Endothelial cell of umbilical vein (primary cell): ENCODE measurements around the gene TRMT11. TPM values are rescaled to one million over a fixed set of nuclear protein-coding genes. Genes with fewer than 3 reads are reported as not detected.

Experiments
- BruUV-seq: library from RNA; stranded (reverse); fragments of 400-500 nt; replicated peaks from 2 replicates; lab custom pipeline; 2021; lab: Mats Ljungman, UMichigan
- CTCF ChIA-PET: fragments of 300-600, 350-600 bp; sonication (Branson Sonifier 250); formaldehyde crosslinking; loops from one replicate; lab custom pipeline; 2021; ENCODE audit warnings: antibody characterized with exemption, inconsistent platforms; lab: Charles Lee
- POLR2A ChIA-PET: fragments of 300-600, 350-600 bp; sonication (Branson Sonifier 250); formaldehyde crosslinking; loops from one replicate; lab custom pipeline; 2021; ENCODE audit warnings: antibody characterized with exemption, inconsistent platforms; lab: Charles Lee
- DNase-seq: peaks from one replicate; pipeline ENCODE4 v3.0.0-alpha.2; 2011; ENCODE audit warnings: low read depth, low spot score
- FAIRE-seq: peaks from 2 replicates; lab custom pipeline; 2011; peaks lifted over from hg19 to GRCh38; lab: Jason Lieb, UNC
- H2AFZ ChIP-seq: 2 replicates; pipeline ENCODE4 v1.6.0; 2012; ENCODE audit warnings: low read depth, low read length, control low read depth, inconsistent platforms
- H3K27ac ChIP-seq: 2 replicates; pipeline ENCODE4 v1.5.1; 2011; ENCODE audit warnings: low read depth, mild to moderate bottlenecking, control low read depth, low read length, moderate library complexity; ENCODE audit not compliant: insufficient read depth
- H3K27me3 ChIP-seq, 2 experiments: 2 replicates each; pipeline versions ENCODE4 v1.6.0 to v1.6.1; 2011; ENCODE audit warnings: low read length in 2 of 2, mixed read lengths in 1 of 2; ENCODE audit not compliant: control insufficient read depth in 2 of 2, insufficient read depth in 2 of 2
- H3K36me3 ChIP-seq, 2 experiments: 2 replicates in 1 of 2; 3 replicates in 1 of 2; pipeline ENCODE4 v1.5.1; 2011; ENCODE audit warnings: low read length in 2 of 2, mild to moderate bottlenecking in 1 of 2, moderate library complexity in 1 of 2; ENCODE audit not compliant: control insufficient read depth in 2 of 2, insufficient read depth in 2 of 2; ENCODE audit errors: extremely low read depth in 1 of 2
- H3K4me1 ChIP-seq: 3 replicates; pipeline ENCODE4 v1.5.1; 2011; ENCODE audit warnings: mild to moderate bottlenecking, low read length; ENCODE audit not compliant: control insufficient read depth, insufficient read depth; ENCODE audit errors: extremely low read depth
- H3K4me2 ChIP-seq: 2 replicates; pipeline ENCODE4 v1.6.1; 2011; ENCODE audit warnings: low read length, control low read depth, mixed read lengths; ENCODE audit not compliant: insufficient read depth
- H3K4me3 ChIP-seq, 3 experiments: fragments of 200-600 bp in 1 of 3; sonication (generic), shearing (Covaris generic) in 1 of 3; replicated peaks in 1 of 3; 2 replicates each; pipeline ENCODE4 v1.5.1; 2011 to 2016; ENCODE audit warnings: control low read depth in 3 of 3, low read length in 3 of 3, mild to moderate bottlenecking in 2 of 3, inconsistent platforms in 1 of 3, low read depth in 1 of 3, moderate library complexity in 1 of 3; ENCODE audit not compliant: insufficient read depth in 1 of 3
- H3K79me2 ChIP-seq: 2 replicates; pipeline ENCODE4 v1.6.0; 2012; ENCODE audit warnings: low read length, inconsistent platforms; ENCODE audit not compliant: control insufficient read depth, insufficient read depth
- H3K9ac ChIP-seq: replicated peaks from 2 replicates; pipeline ENCODE3; 2011; ENCODE audit warnings: low read length, control low read depth; ENCODE audit not compliant: insufficient read depth; ENCODE audit errors: extremely low read depth
- H3K9me1 ChIP-seq: replicated peaks from 3 replicates; pipeline ENCODE4 v1.6.0; 2011; ENCODE audit warnings: mild to moderate bottlenecking, low read length; ENCODE audit not compliant: control insufficient read depth, insufficient read depth; ENCODE audit errors: extremely low read depth
- H3K9me3 ChIP-seq: replicated peaks from 2 replicates; pipeline ENCODE4 v1.5.1; 2012; ENCODE audit warnings: low read length, inconsistent platforms; ENCODE audit not compliant: control insufficient read depth, insufficient read depth
- H4K20me1 ChIP-seq: replicated peaks from 2 replicates; pipeline ENCODE3; 2011; ENCODE audit warnings: mild to moderate bottlenecking, low read length; ENCODE audit not compliant: control insufficient read depth, insufficient read depth; ENCODE audit errors: extremely low read depth
- EZH2 ChIP-seq: IDR thresholded peaks from 2 replicates; pipeline ENCODE4 v1.6.1; 2012; ENCODE audit warnings: borderline replicate concordance, low read depth, mild to moderate bottlenecking, moderate library complexity, low read length, inconsistent platforms; ENCODE audit not compliant: severe bottlenecking
- FOS ChIP-seq: IDR thresholded peaks from 2 replicates; pipeline ENCODE4 v1.6.1; 2011; ENCODE audit warnings: mild to moderate bottlenecking, low read length, moderate library complexity, borderline replicate concordance; ENCODE audit not compliant: insufficient read depth
- GATA2 ChIP-seq: IDR thresholded peaks from 2 replicates; pipeline ENCODE4 v1.7.0; 2011; ENCODE audit warnings: low read depth, mild to moderate bottlenecking, moderate library complexity, mixed read lengths, low read length; ENCODE audit not compliant: insufficient read length, insufficient read depth
- JUN ChIP-seq: IDR thresholded peaks from 2 replicates; pipeline ENCODE4 v1.6.1; 2011; ENCODE audit warnings: borderline replicate concordance, low read depth; ENCODE audit not compliant: insufficient read length, insufficient read depth
- MYC ChIP-seq: IDR thresholded peaks from one replicate; pipeline ENCODE4 v1.6.1; 2011; ENCODE audit warnings: mild to moderate bottlenecking, low read depth, low read length
- POLR2A ChIP-seq: IDR thresholded peaks from 2 replicates; pipeline ENCODE4 v1.6.1; 2012; ENCODE audit warnings: low read depth, mild to moderate bottlenecking, control low read depth, low read length
- POLR2AphosphoS5 ChIP-seq: IDR thresholded peaks from 2 replicates; pipeline ENCODE4 v1.6.1; 2012; ENCODE audit warnings: low read depth, mild to moderate bottlenecking, control low read depth, low read length, moderate library complexity; ENCODE audit not compliant: insufficient read depth
- dilution Hi-C: fragments of 300-500 bp; cut with MboI; formaldehyde crosslinking; loops from one replicate; pipeline ENCODE4 v1.15.0; 2019; ENCODE audit warnings: low sequenced_read_pairs; ENCODE audit not compliant: extremely low pct_ligation_motif_present
- intact Hi-C: fragments of 100-400 bp; cut with micrococcal nuclease; formaldehyde crosslinking; loops from one replicate; pipeline ENCODE4 v1.10.0; 2022
- polyA plus RNA-seq, 4 experiments: library from polyadenylated mRNA; depleted of rRNA in 3 of 4; stranded (reverse) in 3 of 4; unstranded in 1 of 4; fragments of >200 nt; gene quantifications; 2 replicates each; pipeline versions ENCODE4 v1.2.1 to v1.2.3, GENCODE V29; 2011 to 2012; ENCODE audit warnings: missing spikeins in 1 of 4
- total RNA-seq: library from RNA; stranded (reverse); gene quantifications from 2 replicates; pipeline ENCODE4 v1.2.3, GENCODE V29; 2021
- TF ChIP-seq, protein P1 (sequence below): IDR thresholded peaks from 2 replicates; pipeline ENCODE4 v1.6.1; 2011; ENCODE audit not compliant: insufficient read depth, insufficient read length
- TF ChIP-seq, protein P2 (sequence below), 2 donors: IDR thresholded peaks; 1 replicate in 1 of 2; 2 replicates in 1 of 2; pipeline ENCODE4 v1.5.1; 2011; ENCODE audit warnings: low read length in 2 of 2, mild to moderate bottlenecking in 2 of 2, moderate library complexity in 2 of 2, control low read depth in 1 of 2, inconsistent platforms in 1 of 2, low read depth in 1 of 2; ENCODE audit not compliant: insufficient read depth in 1 of 2; ENCODE audit errors: extremely low read depth in 1 of 2

Gene TRMT11
- total and polyA plus RNA-seq, 2 donors (not counting 3 experiments of a cell fraction or from before 2014, with no cell fraction given), result 5.1 to 10.7 TPM

GRCh38 chr6:126083875-126084274 lies 97.5 kb downstream of the TRMT11 start:
- H2AFZ ChIP-seq, result no peak overlapping the region
- H4K20me1 ChIP-seq, result no peaks in the 10 kb centered on the region
- BruUV-seq, result no TSS peak
- no peak overlapping the region for H3K4me2 ChIP-seq
- no peaks in the 10 kb centered on the region for H3K9me3 ChIP-seq
- H3K27me3 ChIP-seq, result no peaks in the 10 kb centered on the region
- H3K27ac ChIP-seq, result no peak overlapping the region
- H3K4me3 ChIP-seq, result no peak overlapping the region
- no peak for TF ChIP-seq FOS
- TF ChIP-seq, protein P1, sequence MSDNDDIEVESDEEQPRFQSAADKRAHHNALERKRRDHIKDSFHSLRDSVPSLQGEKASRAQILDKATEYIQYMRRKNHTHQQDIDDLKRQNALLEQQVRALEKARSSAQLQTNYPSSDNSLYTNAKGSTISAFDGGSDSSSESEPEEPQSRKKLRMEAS, result no peak
- TF ChIP-seq POLR2AphosphoS5, result no peak
- TF ChIP-seq GATA2, result no peak
- no peak for TF ChIP-seq POLR2A
- no peak for TF ChIP-seq EZH2
- TF ChIP-seq JUN, result no peak
- TF ChIP-seq MYC, result no peak
- TF ChIP-seq, protein P2, sequence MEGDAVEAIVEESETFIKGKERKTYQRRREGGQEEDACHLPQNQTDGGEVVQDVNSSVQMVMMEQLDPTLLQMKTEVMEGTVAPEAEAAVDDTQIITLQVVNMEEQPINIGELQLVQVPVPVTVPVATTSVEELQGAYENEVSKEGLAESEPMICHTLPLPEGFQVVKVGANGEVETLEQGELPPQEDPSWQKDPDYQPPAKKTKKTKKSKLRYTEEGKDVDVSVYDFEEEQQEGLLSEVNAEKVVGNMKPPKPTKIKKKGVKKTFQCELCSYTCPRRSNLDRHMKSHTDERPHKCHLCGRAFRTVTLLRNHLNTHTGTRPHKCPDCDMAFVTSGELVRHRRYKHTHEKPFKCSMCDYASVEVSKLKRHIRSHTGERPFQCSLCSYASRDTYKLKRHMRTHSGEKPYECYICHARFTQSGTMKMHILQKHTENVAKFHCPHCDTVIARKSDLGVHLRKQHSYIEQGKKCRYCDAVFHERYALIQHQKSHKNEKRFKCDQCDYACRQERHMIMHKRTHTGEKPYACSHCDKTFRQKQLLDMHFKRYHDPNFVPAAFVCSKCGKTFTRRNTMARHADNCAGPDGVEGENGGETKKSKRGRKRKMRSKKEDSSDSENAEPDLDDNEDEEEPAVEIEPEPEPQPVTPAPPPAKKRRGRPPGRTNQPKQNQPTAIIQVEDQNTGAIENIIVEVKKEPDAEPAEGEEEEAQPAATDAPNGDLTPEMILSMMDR (IDR thresholded peaks at IDR 0.05; ENCODE audit: extremely low read depth in 1 of 2, insufficient read depth in 1 of 2, low read depth in 1 of 2, low read length in 2 of 2), result no peak
- H3K79me2 ChIP-seq, result no peaks in the 10 kb centered on the region
- H3K9ac ChIP-seq, result no peak overlapping the region
- no peaks in the 10 kb centered on the region for H3K4me1 ChIP-seq
- intact Hi-C loops, result no loop called here
- no peaks in the 10 kb centered on the region for H3K36me3 ChIP-seq
- no peak for FAIRE-seq
- ChIA-PET POLR2A (no interaction called here), CTCF (no interaction called here)
- H3K9me1 ChIP-seq, result no peaks in the 10 kb centered on the region
- DNase-seq, result no peak
- dilution Hi-C loops, result no loop called here
